Upper lobe of right lung (tissue), 1 donor: Measurements from ENCODE around the gene CAMKMT. TPM values are rescaled to one million over a fixed set of nuclear protein-coding genes. Genes with fewer than 3 reads are reported as not detected.

Experiments used
- ATAC-seq: fragments of 200-7000 bp; cut with Tn5 transposase; one replicate; pipeline ENCODE4 v1.9.1; 2020; ENCODE audit warnings: mild to moderate bottlenecking, moderate library complexity
- DNase-seq: peaks from one replicate; pipeline ENCODE4 v3.0.0-alpha.2; 2020
- H3K27ac ChIP-seq: fragments of 200-600 bp; one replicate; pipeline ENCODE4 v1.8.0; 2022
- H3K27me3 ChIP-seq: fragments of 200-600 bp; one replicate; pipeline ENCODE4 v1.8.0; 2022; ENCODE audit warnings: mild to moderate bottlenecking
- H3K36me3 ChIP-seq: fragments of 200-600 bp; one replicate; pipeline ENCODE4 v1.8.0; 2022
- H3K4me1 ChIP-seq: fragments of 200-600 bp; one replicate; pipeline ENCODE4 v1.8.0; 2022
- H3K4me3 ChIP-seq: fragments of 200-600 bp; one replicate; pipeline ENCODE4 v1.8.0; 2022; ENCODE audit warnings: mild to moderate bottlenecking
- H3K9me3 ChIP-seq: fragments of 200-600 bp; one replicate; pipeline ENCODE4 v1.8.0; 2022
- CTCF ChIP-seq: fragments of 200-600 bp; IDR thresholded peaks from one replicate; pipeline ENCODE4 v1.8.0; 2022; ENCODE audit warnings: antibody characterized with exemption
- intact Hi-C: fragments of 100-400 bp; cut with DNase I; formaldehyde crosslinking; loops from one replicate; pipeline ENCODE4 v1.11.0; 2022
- total RNA-seq: library from RNA; stranded (reverse); fragmentation: NEBNext Ultra II Directional; extraction: Animal tissue kit (Norgen Biotek cat#: 25700); gene quantifications from one replicate; pipeline ENCODE4 v1.2.1, GENCODE V29; 2021
- donor health status: DM: no; HTN: yes; CAD: no; lungs with severe emphysema.

CAMKMT gene
- total RNA-seq, 1 donor from 2014 or later: 10.5 TPM

GRCh38 chr2:44719562-44719961 lies 357.8 kb downstream of the CAMKMT start:
- Histone ChIP-seq H3K4me1 (no peaks in the 10 kb centered on the region), H3K27ac (no peak overlapping the region), H3K36me3 (no peaks in the 10 kb centered on the region), H3K9me3 (no peaks in the 10 kb centered on the region), H3K4me3 (no peak overlapping the region), H3K27me3 (no peaks in the 10 kb centered on the region)
- DNase-seq (no peak), ATAC-seq (no peak)
- intact Hi-C loops: no loop called here
- no peak for TF ChIP-seq CTCF

- no peak for TF ChIP-seq CTCF
- intact Hi-C loops: no loop called here
- Histone ChIP-seq H3K9me3 (no peaks in the 10 kb centered on the region), H3K27ac (no peak overlapping the region), H3K36me3 (no peaks in the 10 kb centered on the region), H3K4me1 (no peaks in the 10 kb centered on the region), H3K27me3 (no peaks in the 10 kb centered on the region), H3K4me3 (no peak overlapping the region)
- ATAC-seq (no peak), DNase-seq (no peak)
These were observed 360.4 kb downstream of the CAMKMT start for GRCh38 chr2:44722026-44722625.

GRCh38 chr2:44723921-44724320 lies 362.2 kb downstream of the CAMKMT start:
- no peak for ATAC-seq
- H3K27me3 ChIP-seq: no peaks in the 10 kb centered on the region
- no peak overlapping the region for H3K4me3 ChIP-seq
- no peaks in the 10 kb centered on the region for H3K9me3 ChIP-seq
- DNase-seq: no peak
- TF ChIP-seq CTCF: no peak
- no peak overlapping the region for H3K27ac ChIP-seq
- H3K36me3 ChIP-seq: no peaks in the 10 kb centered on the region
- no peaks in the 10 kb centered on the region for H3K4me1 ChIP-seq
- intact Hi-C loops: no loop called here

GRCh38 chr2:44730593-44730992 lies 368.8 kb downstream of the CAMKMT start:
- no peak for ATAC-seq
- no peaks in the 10 kb centered on the region for H3K4me1 ChIP-seq
- TF ChIP-seq CTCF: no peak
- H3K9me3 ChIP-seq: no peaks in the 10 kb centered on the region
- DNase-seq: no peak
- intact Hi-C loops: no loop called here
- H3K27ac ChIP-seq: no peak overlapping the region
- H3K4me3 ChIP-seq: no peak overlapping the region
- H3K36me3 ChIP-seq: no peaks in the 10 kb centered on the region
- H3K27me3 ChIP-seq: no peaks in the 10 kb centered on the region

- H3K36me3 ChIP-seq: no peaks in the 10 kb centered on the region
- no peak overlapping the region for H3K4me3 ChIP-seq
- no peak overlapping the region for H3K27ac ChIP-seq
- no peaks in the 10 kb centered on the region for H3K4me1 ChIP-seq
- no peak for DNase-seq
- H3K27me3 ChIP-seq: no peaks in the 10 kb centered on the region
- TF ChIP-seq CTCF: no peak
- H3K9me3 ChIP-seq: peaks cover 6% of the 10 kb centered on the region
- ATAC-seq: no peak
- intact Hi-C loops: no loop called here
These were observed 369.8 kb downstream of the CAMKMT start for GRCh38 chr2:44731505-44731904.
